WTC11 (cell line): Measurements from ENCODE around the gene MFSD1. TPM values are rescaled to one million over a fixed set of nuclear protein-coding genes. Genes with fewer than 3 reads are reported as not detected.

Experiments used
- ATAC-seq: fragments of 200-7000 bp; cut with Tn5 transposase; 2 replicates; pipeline ENCODE4 v1.10.0; 2021; ENCODE audit warnings: mild to moderate bottlenecking, moderate library complexity
- CTCF ChIA-PET: fragments of 300-600 bp; sonication (Branson Sonifier 250); formaldehyde crosslinking; loops from one replicate; lab custom pipeline; 2021; ENCODE audit warnings: antibody characterized with exemption; lab: Charles Lee
- POLR2A ChIA-PET: fragments of 350-600 bp; sonication (Branson Sonifier 250); formaldehyde crosslinking; loops from one replicate; lab custom pipeline; 2021; ENCODE audit warnings: antibody characterized with exemption; lab: Charles Lee
- DNase-seq: peaks from one replicate; pipeline ENCODE4 v3.0.0; 2021; ENCODE audit warnings: low spot score
- H3K27ac Mint-ChIP-seq: 2 replicates; pipeline ENCODE4 v1.8.0; 2021; ENCODE audit warnings: mixed read lengths
- H3K27me3 Mint-ChIP-seq: 2 replicates; pipeline ENCODE4 v1.8.0; 2021; ENCODE audit warnings: low read depth, mild to moderate bottlenecking, moderate library complexity, mixed read lengths
- H3K36me3 Mint-ChIP-seq: 2 replicates; pipeline ENCODE4 v1.8.0; 2021; ENCODE audit warnings: mixed read lengths
- H3K4me1 Mint-ChIP-seq: 2 replicates; pipeline ENCODE4 v1.8.0; 2022; ENCODE audit warnings: mixed read lengths
- H3K4me3 Mint-ChIP-seq: 2 replicates; pipeline ENCODE4 v1.8.0; 2021; ENCODE audit warnings: mild to moderate bottlenecking, moderate library complexity, mixed read lengths
- H3K9me3 Mint-ChIP-seq: 2 replicates; pipeline ENCODE4 v1.8.0; 2021; ENCODE audit warnings: mixed read lengths
- ARID4B ChIP-seq: sonication (generic); formaldehyde crosslinking; IDR thresholded peaks from 2 replicates; pipeline ENCODE4 v1.8.0; 2023; ENCODE audit warnings: missing genetic modification reagents, mild to moderate bottlenecking, borderline replicate concordance
- CREB1 ChIP-seq: sonication (generic); formaldehyde crosslinking; IDR thresholded peaks from 2 replicates; pipeline ENCODE4 v1.8.0; 2023; ENCODE audit warnings: mild to moderate bottlenecking, missing genetic modification reagents
- EMX1 ChIP-seq: fragments of 250-450 bp; sonication (Bioruptor Pico); IDR thresholded peaks from 2 replicates; pipeline ENCODE4 v1.8.0; 2021; ENCODE audit warnings: mild to moderate bottlenecking
- GTF2I ChIP-seq: fragments of 250-450 bp; sonication (Bioruptor Pico); conservative IDR thresholded peaks from 2 replicates; pipeline ENCODE4 v1.4.0; 2021; ENCODE audit warnings: mild to moderate bottlenecking
- IRF1 ChIP-seq: sonication (generic); formaldehyde crosslinking; IDR thresholded peaks from 2 replicates; pipeline ENCODE4 v1.8.0; 2023; ENCODE audit warnings: missing genetic modification reagents
- IRF2 ChIP-seq: sonication (generic); formaldehyde crosslinking; IDR thresholded peaks from 2 replicates; pipeline ENCODE4 v1.8.0; 2022; ENCODE audit warnings: low read depth, missing genetic modification reagents, borderline replicate concordance
- KAT7 ChIP-seq: sonication (generic); formaldehyde crosslinking; IDR thresholded peaks from 2 replicates; pipeline ENCODE4 v1.8.1; 2023; ENCODE audit warnings: missing genetic modification reagents, mild to moderate bottlenecking, borderline replicate concordance
- MXD4 ChIP-seq: fragments of 250-450 bp; sonication (Bioruptor Pico); IDR thresholded peaks from 2 replicates; pipeline ENCODE4 v1.8.0; 2021; ENCODE audit warnings: mild to moderate bottlenecking, moderate library complexity, borderline replicate concordance
- NR3C1 ChIP-seq: sonication (generic); formaldehyde crosslinking; conservative IDR thresholded peaks from 2 replicates; pipeline ENCODE4 v1.8.1; 2023; ENCODE audit warnings: low read depth, mild to moderate bottlenecking, missing genetic modification reagents
- OVOL2 ChIP-seq: fragments of 250-450 bp; sonication (Bioruptor Pico); IDR thresholded peaks from 2 replicates; pipeline ENCODE4 v1.9.0; 2021; ENCODE audit warnings: mild to moderate bottlenecking, borderline replicate concordance
- PRDM15 ChIP-seq: sonication (generic); formaldehyde crosslinking; IDR thresholded peaks from 2 replicates; pipeline ENCODE4 v1.8.0; 2022; ENCODE audit warnings: missing genetic modification reagents
- RORB ChIP-seq: fragments of 250-450 bp; sonication (Bioruptor Pico); IDR thresholded peaks from 2 replicates; pipeline ENCODE4 v1.9.0; 2021; ENCODE audit warnings: mild to moderate bottlenecking
- ZNF121 ChIP-seq: sonication (generic); formaldehyde crosslinking; IDR thresholded peaks from 2 replicates; pipeline ENCODE4 v1.8.0; 2023; ENCODE audit warnings: missing genetic modification reagents
- ZNF219 ChIP-seq: sonication (generic); formaldehyde crosslinking; IDR thresholded peaks from 2 replicates; pipeline ENCODE4 v1.8.0; 2023; ENCODE audit warnings: missing genetic modification reagents, mild to moderate bottlenecking, borderline replicate concordance
- ZNF232 ChIP-seq: sonication (generic); formaldehyde crosslinking; IDR thresholded peaks from 2 replicates; pipeline ENCODE4 v1.8.0; 2022; ENCODE audit warnings: mild to moderate bottlenecking, missing genetic modification reagents
- ZNF263 ChIP-seq: sonication (generic); formaldehyde crosslinking; IDR thresholded peaks from 2 replicates; pipeline ENCODE4 v1.8.1; 2022; ENCODE audit warnings: low read depth, mild to moderate bottlenecking, moderate library complexity, missing genetic modification reagents
- ZNF671 ChIP-seq: fragments of 250-450 bp; sonication (Bioruptor Pico); IDR thresholded peaks from 2 replicates; pipeline ENCODE4 v1.8.0; 2021; ENCODE audit warnings: mild to moderate bottlenecking
- total RNA-seq: library from RNA; stranded (reverse); gene quantifications from 3 replicates; pipeline ENCODE4 v1.2.3, GENCODE V29; 2021
- TF ChIP-seq, protein P1 (sequence below): sonication (generic); formaldehyde crosslinking; IDR thresholded peaks from 2 replicates; pipeline ENCODE4 v1.8.1; 2023; ENCODE audit warnings: mild to moderate bottlenecking, moderate library complexity, missing genetic modification reagents
- TF ChIP-seq, protein P2 (sequence below): sonication (generic); formaldehyde crosslinking; IDR thresholded peaks from 2 replicates; pipeline ENCODE4 v1.8.0; 2023; ENCODE audit warnings: mild to moderate bottlenecking, missing genetic modification reagents

Gene MFSD1
- total RNA-seq, 1 experiment from 2014 or later = 8.2 TPM

DNA sequence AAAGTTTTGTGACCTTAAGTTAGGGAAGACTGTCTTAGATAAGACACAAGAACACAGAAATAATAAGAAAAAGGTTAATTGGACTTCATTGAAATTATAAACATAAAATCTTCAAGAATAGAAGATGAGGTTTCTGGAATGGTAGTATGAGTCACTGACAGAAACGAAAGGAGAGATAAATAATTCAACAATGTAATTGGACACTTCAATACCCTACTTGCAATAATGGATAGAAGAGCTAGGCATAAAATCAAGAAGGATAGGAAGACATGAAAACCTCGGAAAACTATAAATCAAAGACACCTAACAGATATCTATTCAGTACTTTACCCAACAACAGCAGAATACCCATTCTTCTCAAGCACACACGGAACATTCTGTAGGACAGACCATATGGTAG lies 15.9 kb upstream of the MFSD1 start:
- DNase-seq = no peak
- no peak for ATAC-seq
- Mint-ChIP-seq H3K27ac (no peak overlapping the region), H3K4me1 (no peaks in the 10 kb centered on the region)
- CTCF ChIA-PET = no interaction called here
- TF ChIP-seq GTF2I (CRISPR knock-in tag) = no peak
- TF ChIP-seq, all 79 proteins: peak for 0
- POLR2A ChIA-PET = no interaction called here
- no peaks in the 10 kb centered on the region for H3K36me3 Mint-ChIP-seq
- 0 out of 2 replicates have a peak, but pooled peaks cover 2% of the 10 kb centered on the region for H3K27me3 Mint-ChIP-seq
- no peak overlapping the region for H3K4me3 Mint-ChIP-seq
- no peaks in the 10 kb centered on the region for H3K9me3 Mint-ChIP-seq

DNA sequence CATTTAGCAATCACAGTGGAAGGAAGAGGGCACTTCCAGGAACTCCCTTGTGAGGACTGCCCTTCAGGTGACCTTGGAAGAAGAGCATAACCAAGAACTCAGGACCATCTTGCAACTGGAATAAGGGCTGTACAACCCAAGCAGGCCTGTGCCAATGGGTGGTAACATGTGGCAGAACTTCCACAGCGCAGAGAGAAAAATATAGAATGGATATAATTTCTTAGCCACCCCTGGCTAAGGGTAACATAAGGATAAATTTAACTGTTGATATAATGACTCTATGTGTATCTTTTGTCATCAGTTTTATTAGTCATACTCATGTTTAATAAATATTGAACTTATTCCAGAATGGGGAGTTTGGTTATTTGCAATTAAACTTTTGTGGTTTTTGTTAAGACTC lies 13.4 kb upstream of the MFSD1 start:
- H3K4me1 Mint-ChIP-seq = no peaks in the 10 kb centered on the region; the same call in 1 of the 2 replicates
- H3K27me3 Mint-ChIP-seq = 0 out of 2 replicates have a peak, but pooled peaks cover 2% of the 10 kb centered on the region
- H3K27ac Mint-ChIP-seq = no peak overlapping the region
- ChIA-PET POLR2A (no interaction called here), CTCF (interaction anchor here (1.2 to 1.8 kb wide), 4 partner anchors 13 to 129 kb away, joined by 3 to 34 read pairs (median 6); partner anchors contain the start of gene MFSD1)
- ATAC-seq = no peak
- H3K4me3 Mint-ChIP-seq = no peak overlapping the region
- no peaks in the 10 kb centered on the region for H3K9me3 Mint-ChIP-seq
- H3K36me3 Mint-ChIP-seq = no peaks in the 10 kb centered on the region
- no peak for DNase-seq
- no peak for TF ChIP-seq IRF1 (CRISPR knock-in tag)
- TF ChIP-seq PRDM15 (CRISPR knock-in tag) = no peak
- TF ChIP-seq NR3C1 (CRISPR knock-in tag) = no peak
- no peak for TF ChIP-seq OVOL2 (CRISPR knock-in tag)
- TF ChIP-seq EMX1 = no peak
- no peak for TF ChIP-seq ZNF121 (CRISPR knock-in tag)
- no peak for TF ChIP-seq ARID4B (CRISPR knock-in tag)
- TF ChIP-seq CREB1 = no peak
- no peak for TF ChIP-seq ZNF232 (CRISPR knock-in tag)
- no peak for TF ChIP-seq ZNF219
- TF ChIP-seq IRF2 (CRISPR knock-in tag) = no peak
- TF ChIP-seq RORB = no peak
- TF ChIP-seq, protein P1, sequence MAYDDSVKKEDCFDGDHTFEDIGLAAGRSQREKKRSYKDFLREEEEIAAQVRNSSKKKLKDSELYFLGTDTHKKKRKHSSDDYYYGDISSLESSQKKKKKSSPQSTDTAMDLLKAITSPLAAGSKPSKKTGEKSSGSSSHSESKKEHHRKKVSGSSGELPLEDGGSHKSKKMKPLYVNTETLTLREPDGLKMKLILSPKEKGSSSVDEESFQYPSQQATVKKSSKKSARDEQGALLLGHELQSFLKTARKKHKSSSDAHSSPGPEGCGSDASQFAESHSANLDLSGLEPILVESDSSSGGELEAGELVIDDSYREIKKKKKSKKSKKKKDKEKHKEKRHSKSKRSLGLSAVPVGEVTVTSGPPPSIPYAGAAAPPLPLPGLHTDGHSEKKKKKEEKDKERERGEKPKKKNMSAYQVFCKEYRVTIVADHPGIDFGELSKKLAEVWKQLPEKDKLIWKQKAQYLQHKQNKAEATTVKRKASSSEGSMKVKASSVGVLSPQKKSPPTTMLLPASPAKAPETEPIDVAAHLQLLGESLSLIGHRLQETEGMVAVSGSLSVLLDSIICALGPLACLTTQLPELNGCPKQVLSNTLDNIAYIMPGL (CRISPR knock-in tag) = no peak
- TF ChIP-seq ZNF263 (CRISPR knock-in tag) = no peak
- TF ChIP-seq, protein P2, sequence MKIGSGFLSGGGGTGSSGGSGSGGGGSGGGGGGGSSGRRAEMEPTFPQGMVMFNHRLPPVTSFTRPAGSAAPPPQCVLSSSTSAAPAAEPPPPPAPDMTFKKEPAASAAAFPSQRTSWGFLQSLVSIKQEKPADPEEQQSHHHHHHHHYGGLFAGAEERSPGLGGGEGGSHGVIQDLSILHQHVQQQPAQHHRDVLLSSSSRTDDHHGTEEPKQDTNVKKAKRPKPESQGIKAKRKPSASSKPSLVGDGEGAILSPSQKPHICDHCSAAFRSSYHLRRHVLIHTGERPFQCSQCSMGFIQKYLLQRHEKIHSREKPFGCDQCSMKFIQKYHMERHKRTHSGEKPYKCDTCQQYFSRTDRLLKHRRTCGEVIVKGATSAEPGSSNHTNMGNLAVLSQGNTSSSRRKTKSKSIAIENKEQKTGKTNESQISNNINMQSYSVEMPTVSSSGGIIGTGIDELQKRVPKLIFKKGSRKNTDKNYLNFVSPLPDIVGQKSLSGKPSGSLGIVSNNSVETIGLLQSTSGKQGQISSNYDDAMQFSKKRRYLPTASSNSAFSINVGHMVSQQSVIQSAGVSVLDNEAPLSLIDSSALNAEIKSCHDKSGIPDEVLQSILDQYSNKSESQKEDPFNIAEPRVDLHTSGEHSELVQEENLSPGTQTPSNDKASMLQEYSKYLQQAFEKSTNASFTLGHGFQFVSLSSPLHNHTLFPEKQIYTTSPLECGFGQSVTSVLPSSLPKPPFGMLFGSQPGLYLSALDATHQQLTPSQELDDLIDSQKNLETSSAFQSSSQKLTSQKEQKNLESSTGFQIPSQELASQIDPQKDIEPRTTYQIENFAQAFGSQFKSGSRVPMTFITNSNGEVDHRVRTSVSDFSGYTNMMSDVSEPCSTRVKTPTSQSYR = no peak
- TF ChIP-seq KAT7 (CRISPR knock-in tag) = no peak
- no peak for TF ChIP-seq ZNF671 (CRISPR knock-in tag)
- no peak for TF ChIP-seq MXD4
